Measurements from ENCODE around the gene SMCO3.

SMCO3 gene

GRCh38 chr12:14826491-14826890 is 12.5 kb upstream of the SMCO3 start:
- no peak for DNase-seq

GRCh38 chr12:14825256-14825655 is 11.3 kb upstream of the SMCO3 start:
- no peak for DNase-seq

- DNase-seq: no peak
These were observed 10.1 kb upstream of the SMCO3 start for GRCh38 chr12:14824012-14824634.

GRCh38 chr12:14811486-14811885 is 2.5 kb downstream of the SMCO3 start:
- no peak for DNase-seq

GRCh38 chr12:14810953-14811483 is 3.0 kb downstream of the SMCO3 start:
- peak; percentile 12 for DNase-seq

- DNase-seq: no peak
These were observed 3.6 kb downstream of the SMCO3 start for GRCh38 chr12:14810167-14810952.

GRCh38 chr12:14803830-14804160 is 10.2 kb downstream of the SMCO3 start:
- peak; percentile 32 for DNase-seq

GRCh38 chr12:14803011-14803829 is 10.8 kb downstream of the SMCO3 start, which contains the start of the genes C12orf60 and WBP11:
TSS of gene C12orf60 (plus strand) at chr12:14803670. CDS start at chr12:14822936, 19,266 bp downstream.
TSS of gene WBP11 (minus strand) at chr12:14803478. CDS start at chr12:14801383, 2,095 bp downstream.
- DNase-seq: peak; percentile 99

- no peak for DNase-seq
These were observed 11.3 kb downstream of the SMCO3 start for GRCh38 chr12:14802721-14803010.

GRCh38 chr12:14802247-14802646 is 11.7 kb downstream of the SMCO3 start:
- DNase-seq: no peak

GRCh38 chr12:14795028-14795448 is 18.9 kb downstream of the SMCO3 start:
- no peak for DNase-seq

- DNase-seq: no peak
These were observed 28.4 kb downstream of the SMCO3 start for GRCh38 chr12:14785568-14785967.

GRCh38 chr12:14784471-14784870 is 29.5 kb downstream of the SMCO3 start:
- DNase-seq: no peak

- DNase-seq: no peak
These were observed 31.2 kb downstream of the SMCO3 start for GRCh38 chr12:14782756-14783155.

- DNase-seq: no peak
These were observed 32.4 kb downstream of the SMCO3 start for GRCh38 chr12:14781563-14781962.

- no peak for DNase-seq
These were observed 33.1 kb downstream of the SMCO3 start for GRCh38 chr12:14780859-14781258.

GRCh38 chr12:14779834-14780233 is 34.1 kb downstream of the SMCO3 start:
- DNase-seq: no peak

GRCh38 chr12:14777271-14777670 is 36.7 kb downstream of the SMCO3 start:
- DNase-seq: no peak

- no peak for DNase-seq
These were observed 37.6 kb downstream of the SMCO3 start for GRCh38 chr12:14776236-14776961.

- no peak for DNase-seq
These were observed 38.4 kb downstream of the SMCO3 start for GRCh38 chr12:14775636-14775980.

- DNase-seq: no peak
These were observed 38.9 kb downstream of the SMCO3 start for GRCh38 chr12:14774906-14775635.

Measured in NCI-H1092 (cell line).